Measurements from ENCODE around the gene COL11A1.
"Not testable (repeated sequence)": the region's sequence is repeated elsewhere in the genome, so short reads cannot be mapped to it uniquely, and the experiment has no call there.

Gene COL11A1

GRCh38 chr1:102837551-102837950, 270.8 kb downstream of the COL11A1 start:
- DNase-seq = no peak

- DNase-seq = no peak
Observed at GRCh38 chr1:102836991-102837390, 271.3 kb downstream of the COL11A1 start.

GRCh38 chr1:102834688-102835320, 273.5 kb downstream of the COL11A1 start:
- DNase-seq = no peak

GRCh38 chr1:102833151-102833550, 275.2 kb downstream of the COL11A1 start:
- DNase-seq = no peak

GRCh38 chr1:102826706-102827105, 281.6 kb downstream of the COL11A1 start:
- not testable (repeated sequence) for DNase-seq

Data from amygdala (tissue), 56 donors.